Hepatocyte (in vitro differentiated cells): ENCODE measurements around the gene TCL1B.

ENCODE experiments used
- EZH2 ChIP-seq: fragments of 200-600 bp; sonication (generic); IDR thresholded peaks from 2 replicates; pipeline ENCODE4 v1.6.1; 2016; ENCODE audit warnings: antibody characterized with exemption, mild to moderate bottlenecking, borderline replicate concordance
- EZH2phosphoT487 ChIP-seq: fragments of 200-600 bp; sonication (generic); IDR thresholded peaks from one replicate; pipeline ENCODE4 v1.6.1; 2018; ENCODE audit warnings: antibody characterized with exemption, mild to moderate bottlenecking, low read depth, moderate library complexity; ENCODE audit not compliant: unreplicated experiment, severe bottlenecking

DNA sequence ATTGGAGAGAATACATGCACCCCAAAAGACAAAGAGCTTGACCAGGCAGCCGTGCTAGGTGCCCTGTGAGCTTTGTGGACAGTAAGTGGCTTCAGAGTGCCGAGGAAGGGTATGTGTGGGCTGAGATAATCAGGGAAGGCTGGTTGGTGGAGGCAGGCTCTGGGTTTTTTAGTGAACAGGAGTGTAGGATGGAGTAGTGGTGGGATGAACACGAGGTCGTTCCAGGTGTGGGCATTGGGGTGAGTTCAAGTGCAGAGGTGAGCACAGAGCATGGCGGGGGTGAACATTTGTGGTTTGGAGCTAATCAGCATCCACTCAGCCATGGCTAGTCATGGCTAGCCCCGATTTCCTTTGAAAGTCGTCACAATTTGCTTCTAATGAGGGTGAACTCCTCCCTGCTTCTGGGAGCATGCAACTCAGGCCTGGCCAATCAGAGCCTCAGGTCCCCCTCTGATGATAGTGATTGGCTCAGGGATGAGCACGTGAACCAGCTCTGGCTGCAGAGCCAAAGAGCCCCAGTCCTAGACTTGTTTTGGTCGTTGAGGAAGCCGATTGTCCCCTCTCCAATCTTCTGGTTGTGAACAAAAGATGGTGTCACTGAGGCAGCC is 40.7 kb upstream of the TCL1B start:
- TF ChIP-seq EZH2: no peak
- no peak for TF ChIP-seq EZH2phosphoT487
